Right cardiac atrium (tissue), 5 donors: ENCODE measurements around the gene ELMOD3. TPM values are rescaled to one million over a fixed set of nuclear protein-coding genes. Genes with fewer than 3 reads are reported as not detected.
"Not testable (repeated sequence)": the region's sequence is repeated elsewhere in the genome, so short reads cannot be mapped to it uniquely, and the experiment has no call there.

Experiments used
- ATAC-seq, 2 donors: fragments of 200-7000 bp; cut with Tn5 transposase; one replicate each; pipeline versions ENCODE4 v1.8.0 to v1.9.1; 2020; ENCODE audit warnings: moderate library complexity in 2 of 2, mild to moderate bottlenecking in 1 of 2
- DNase-seq, 3 donors: peaks; one replicate each; pipeline ENCODE4 v3.0.0-alpha.2; 2020
- H3K27ac ChIP-seq: one replicate; pipeline ENCODE4 v1.5.1; 2013; ENCODE audit warnings: mild to moderate bottlenecking, low read length, control low read depth, moderate library complexity
- H3K27me3 ChIP-seq: one replicate; pipeline ENCODE4 v1.6.1; 2013; ENCODE audit not compliant: control insufficient read depth, insufficient read depth
- H3K4me1 ChIP-seq: one replicate; pipeline ENCODE4 v1.6.1; 2013; ENCODE audit warnings: low read length; ENCODE audit not compliant: control insufficient read depth, insufficient read depth
- H3K4me3 ChIP-seq: one replicate; pipeline ENCODE4 v1.5.1; 2013; ENCODE audit warnings: low read length, control low read depth
- H3K9me3 ChIP-seq: one replicate; pipeline ENCODE4 v1.6.1; 2013; ENCODE audit warnings: low read length; ENCODE audit not compliant: control insufficient read depth
- WGBS: extraction: QIAGEN DNeasy Blood & Tissue Kit; methylation state at CpG from one replicate; pipeline ENCODE4 v1.1.7; 2013; 5-methylcytosine and 5-hydroxymethylcytosine counted together
- intact Hi-C, 4 donors: fragments of 100-400 bp; cut with DNase I; formaldehyde crosslinking; loops; one replicate each; pipeline versions ENCODE4 v1.11.0 to v1.14.0; 2022 to 2023
- polyA plus RNA-seq: library from polyadenylated mRNA; stranded (reverse); fragments of 200-250 nt; gene quantifications from one replicate; pipeline ENCODE4 v1.2.3, GENCODE V29; 2013
- total RNA-seq, 4 donors: library from RNA; stranded (reverse); fragmentation: NEBNext Ultra II Directional; extraction: Animal tissue kit (Norgen Biotek cat#: 25700); gene quantifications; one replicate each; pipeline ENCODE4 v1.2.1, GENCODE V29; 2021
- donor health status: healthy with polysubstance abuse.
- donor health status: DM: no; HTN: yes; CAD: no.
- donor health status: DM: no; HTN: no; CAD: no.
- donor health status: DM: no; HTN: yes; CAD: no; lungs with severe emphysema.
- donor health status: DM: yes; HTN: yes; CAD: no.

Gene ELMOD3
- total and polyA plus RNA-seq, 5 donors, result 10.7 to 16.1 (median 12.2) TPM

GRCh38 chr2:85318222-85319074 is 36.1 kb upstream of the ELMOD3 start:
- Histone ChIP-seq H3K9me3 (no peaks in the 10 kb centered on the region), H3K27me3 (no peaks in the 10 kb centered on the region), H3K27ac (no peak overlapping the region), H3K4me1 (no peaks in the 10 kb centered on the region), H3K4me3 (no peak overlapping the region)
- DNase-seq, result no peak
- peak in 1 of 2 donors; percentile 28 for ATAC-seq
- intact Hi-C loops, result no loop called here
- 63% methylated on average over 11 of the region's 11 CpGs for WGBS

- Histone ChIP-seq H3K27me3 (no peaks in the 10 kb centered on the region), H3K27ac (no peak overlapping the region), H3K4me3 (no peak overlapping the region), H3K4me1 (peaks cover 6% of the 10 kb centered on the region), H3K9me3 (no peaks in the 10 kb centered on the region)
- intact Hi-C loops, result no loop called here
- DNase-seq (no peak), ATAC-seq (no peak)
- 83% methylated on average over 4 of the region's 4 CpGs for WGBS
Measured at GRCh38 chr2:85319796-85320195, 34.8 kb upstream of the ELMOD3 start.

- H3K4me3 ChIP-seq, result no peak overlapping the region
- DNase-seq (no peak), ATAC-seq (no peak)
- WGBS, result 75% methylated on average over 9 of the region's 9 CpGs
- no peaks in the 10 kb centered on the region for H3K9me3 ChIP-seq
- no peaks in the 10 kb centered on the region for H3K27me3 ChIP-seq
- intact Hi-C loops, result no loop called here
- H3K27ac ChIP-seq, result no peak overlapping the region
- peaks cover 8% of the 10 kb centered on the region for H3K4me1 ChIP-seq
Measured at GRCh38 chr2:85323351-85323987, 31.1 kb upstream of the ELMOD3 start.

GRCh38 chr2:85323988-85324367 is 30.6 kb upstream of the ELMOD3 start:
- ATAC-seq, DNase-seq, H3K27me3 ChIP-seq, intact Hi-C loops, H3K4me1 ChIP-seq, H3K4me3 ChIP-seq, H3K9me3 ChIP-seq, H3K27ac ChIP-seq: not testable (repeated sequence)
- 88% methylated on average over 11 of the region's 11 CpGs for WGBS

GRCh38 chr2:85324639-85325465 is 29.7 kb upstream of the ELMOD3 start:
- 56% methylated on average over 10 of the region's 10 CpGs for WGBS
- no peak for ATAC-seq
- H3K9me3 ChIP-seq, result no peaks in the 10 kb centered on the region
- no peak overlapping the region for H3K27ac ChIP-seq
- peak overlapping the region; percentile 82 for H3K4me3 ChIP-seq
- H3K4me1 ChIP-seq, result peaks cover 8% of the 10 kb centered on the region
- intact Hi-C loops, result no loop called here
- no peak for DNase-seq
- H3K27me3 ChIP-seq, result no peaks in the 10 kb centered on the region

- ATAC-seq (no peak), DNase-seq (no peak)
- 65% methylated on average over 9 of the region's 9 CpGs for WGBS
- no peak overlapping the region for H3K27ac ChIP-seq
- H3K4me3 ChIP-seq, result peak overlapping the region; percentile 82
- intact Hi-C loops, result no loop called here
- H3K4me1 ChIP-seq, result peaks cover 8% of the 10 kb centered on the region
- no peaks in the 10 kb centered on the region for H3K27me3 ChIP-seq
- H3K9me3 ChIP-seq, result no peaks in the 10 kb centered on the region
Measured at GRCh38 chr2:85325466-85325811, 29.1 kb upstream of the ELMOD3 start.

- ATAC-seq (peak in 1 of 2 donors; percentile 3), DNase-seq (no peak)
- WGBS, result 15% methylated on average over 32 of the region's 32 CpGs
- Histone ChIP-seq H3K4me3 (peak overlapping the region; percentile 82), H3K9me3 (no peaks in the 10 kb centered on the region), H3K4me1 (peaks cover 8% of the 10 kb centered on the region), H3K27me3 (no peaks in the 10 kb centered on the region), H3K27ac (peak overlapping the region; percentile 63)
- intact Hi-C loops, result no loop called here
Measured at GRCh38 chr2:85326406-85327159, 28.0 kb upstream of the ELMOD3 start.

- no peaks in the 10 kb centered on the region for H3K9me3 ChIP-seq
- H3K27me3 ChIP-seq, result no peaks in the 10 kb centered on the region
- ATAC-seq, result peak; percentile 59 to 74
- intact Hi-C loops, result no loop called here
- peaks cover 8% of the 10 kb centered on the region for H3K4me1 ChIP-seq
- peak overlapping the region; percentile 100 for H3K27ac ChIP-seq
- WGBS, result 3% methylated on average over 41 of the region's 41 CpGs
- peak overlapping the region; percentile 82 for H3K4me3 ChIP-seq
- peak; percentile 68 to 85 (median 78) for DNase-seq
Measured at GRCh38 chr2:85327160-85327821, 27.3 kb upstream of the ELMOD3 start.

- WGBS, result under 1% methylated on average over 57 of the region's 57 CpGs
- Histone ChIP-seq H3K4me1 (peaks cover 8% of the 10 kb centered on the region), H3K9me3 (no peaks in the 10 kb centered on the region), H3K4me3 (peak within 1 kb of the TSS; percentile 82), H3K27me3 (no peaks in the 10 kb centered on the region), H3K27ac (peak within 1 kb of the TSS; percentile 100)
- DNase-seq (peak; percentile 95 to 98 (median 98)), ATAC-seq (peak; percentile 98 to 99)
- intact Hi-C loops, result no loop called here
Measured at GRCh38 chr2:85327822-85328617, 26.5 kb upstream of the ELMOD3 start, which contains the start of gene TGOLN2. TSS of gene TGOLN2 (minus strand) at chr2:85327989. CDS start at chr2:85327962, 27 bp downstream.
